Mucosa of descending colon (tissue), 3 donors: ENCODE results near the gene CEP250. TPM values are rescaled to one million over a fixed set of nuclear protein-coding genes. Genes with fewer than 3 reads are reported as not detected.
"Not testable (repeated sequence)": the region's sequence is repeated elsewhere in the genome, so short reads cannot be mapped to it uniquely, and the experiment has no call there.

Source experiments
- ATAC-seq: fragments of 200-7000 bp; cut with Tn5 transposase; one replicate; pipeline ENCODE4 v1.9.1; 2020; ENCODE audit warnings: mild to moderate bottlenecking, moderate library complexity
- DNase-seq, 3 donors: peaks; one replicate each; pipeline ENCODE4 v3.0.0-alpha.2; 2020
- H3K36me3 ChIP-seq: fragments of 200-600 bp; one replicate; pipeline ENCODE4 v1.8.0; 2021; ENCODE audit warnings: low read depth, mild to moderate bottlenecking
- H3K4me1 ChIP-seq: fragments of 200-600 bp; one replicate; pipeline ENCODE4 v1.8.0; 2021; ENCODE audit warnings: low read depth, mild to moderate bottlenecking
- H3K4me3 ChIP-seq: fragments of 200-600 bp; one replicate; pipeline ENCODE4 v1.8.0; 2021; ENCODE audit warnings: mild to moderate bottlenecking
- H3K9me3 ChIP-seq: fragments of 200-600 bp; one replicate; pipeline ENCODE4 v1.8.0; 2021; ENCODE audit warnings: mild to moderate bottlenecking
- intact Hi-C, 2 donors: fragments of 100-400 bp; cut with DNase I in 1 of 2; cut with micrococcal nuclease in 1 of 2; formaldehyde crosslinking; loops; one replicate each; pipeline versions ENCODE4 v1.11.0 to v1.11.1; 2022; cut with DNase I, micrococcal nuclease
- total RNA-seq, 3 donors: library from RNA; stranded (reverse); fragmentation: NEBNext Ultra II Directional in 2 of 3; extraction: Animal tissue kit (Norgen Biotek cat#: 25700) in 2 of 3; gene quantifications; one replicate each; pipeline versions ENCODE4 v1.2.1 to v1.2.4, GENCODE V29; 2021 to 2023
- TF ChIP-seq, protein P1 (sequence below): fragments of 200-600 bp; IDR thresholded peaks from one replicate; pipeline ENCODE4 v1.8.0; 2022; ENCODE audit warnings: antibody characterized with exemption, mild to moderate bottlenecking
- donor health status: DM: no; HTN: no; CAD: no; lungs with moderate emphysema.
- donor health status: DM: no; HTN: no; CAD: no.
- donor health status: DM: no; HTN: yes; CAD: no.

Gene CEP250
- total RNA-seq, 3 donors from 2014 or later = 18.1 to 37.8 (median 27.3) TPM

DNA sequence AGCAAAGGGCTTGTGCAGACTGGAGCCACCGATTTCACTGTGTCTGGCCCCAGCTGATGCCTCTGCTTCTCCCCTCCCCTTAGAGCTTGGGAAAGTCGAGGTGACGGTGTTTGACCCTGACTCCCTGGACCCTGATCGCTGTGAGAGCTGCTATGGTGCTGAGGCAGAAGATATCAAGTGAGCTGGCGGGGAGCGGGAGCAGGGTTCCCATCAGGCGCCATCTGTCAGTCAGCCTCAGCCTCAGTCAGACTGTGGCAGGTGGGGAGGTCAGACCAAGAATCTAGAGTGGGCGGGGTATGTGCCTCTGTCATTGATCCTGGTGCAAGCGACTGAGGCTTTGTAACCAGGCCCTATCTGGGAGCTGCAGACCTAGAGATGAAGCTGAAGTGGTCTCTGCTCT is 91.9 kb downstream of the CEP250 start:
- no peaks in the 10 kb centered on the region for H3K9me3 ChIP-seq

GRCh38 chr20:35551503-35551902 is 96.1 kb downstream of the CEP250 start:
- no peaks in the 10 kb centered on the region for H3K36me3 ChIP-seq
- no peaks in the 10 kb centered on the region for H3K9me3 ChIP-seq
- intact Hi-C loops = no loop called here
- no peak for ATAC-seq
- TF ChIP-seq, protein P1, sequence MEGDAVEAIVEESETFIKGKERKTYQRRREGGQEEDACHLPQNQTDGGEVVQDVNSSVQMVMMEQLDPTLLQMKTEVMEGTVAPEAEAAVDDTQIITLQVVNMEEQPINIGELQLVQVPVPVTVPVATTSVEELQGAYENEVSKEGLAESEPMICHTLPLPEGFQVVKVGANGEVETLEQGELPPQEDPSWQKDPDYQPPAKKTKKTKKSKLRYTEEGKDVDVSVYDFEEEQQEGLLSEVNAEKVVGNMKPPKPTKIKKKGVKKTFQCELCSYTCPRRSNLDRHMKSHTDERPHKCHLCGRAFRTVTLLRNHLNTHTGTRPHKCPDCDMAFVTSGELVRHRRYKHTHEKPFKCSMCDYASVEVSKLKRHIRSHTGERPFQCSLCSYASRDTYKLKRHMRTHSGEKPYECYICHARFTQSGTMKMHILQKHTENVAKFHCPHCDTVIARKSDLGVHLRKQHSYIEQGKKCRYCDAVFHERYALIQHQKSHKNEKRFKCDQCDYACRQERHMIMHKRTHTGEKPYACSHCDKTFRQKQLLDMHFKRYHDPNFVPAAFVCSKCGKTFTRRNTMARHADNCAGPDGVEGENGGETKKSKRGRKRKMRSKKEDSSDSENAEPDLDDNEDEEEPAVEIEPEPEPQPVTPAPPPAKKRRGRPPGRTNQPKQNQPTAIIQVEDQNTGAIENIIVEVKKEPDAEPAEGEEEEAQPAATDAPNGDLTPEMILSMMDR = no peak
- no peak overlapping the region for H3K4me3 ChIP-seq
- no peak for DNase-seq
- H3K4me1 ChIP-seq = no peaks in the 10 kb centered on the region

More for the DNA sequence above, 91.9 kb downstream of the CEP250 start:
- Histone ChIP-seq H3K36me3 (no peaks in the 10 kb centered on the region), H3K4me1 (no peaks in the 10 kb centered on the region), H3K4me3 (no peak overlapping the region)
- ATAC-seq (no peak), DNase-seq (no peak)
- TF ChIP-seq, protein P1 = no peak
- intact Hi-C loops = no loop called here

GRCh38 chr20:35552914-35553313 is 97.5 kb downstream of the CEP250 start:
- Histone ChIP-seq H3K4me1 (no peaks in the 10 kb centered on the region), H3K9me3 (no peaks in the 10 kb centered on the region), H3K36me3 (no peaks in the 10 kb centered on the region), H3K4me3 (no peak overlapping the region)
- DNase-seq (no peak), ATAC-seq (no peak)
- TF ChIP-seq, protein P1 = no peak
- intact Hi-C loops = no loop called here

- H3K4me3 ChIP-seq, DNase-seq, H3K9me3 ChIP-seq, H3K4me1 ChIP-seq, intact Hi-C loops, H3K36me3 ChIP-seq, ATAC-seq: not testable (repeated sequence)
Observed at GRCh38 chr20:35555461-35555860, 100.1 kb downstream of the CEP250 start.

DNA sequence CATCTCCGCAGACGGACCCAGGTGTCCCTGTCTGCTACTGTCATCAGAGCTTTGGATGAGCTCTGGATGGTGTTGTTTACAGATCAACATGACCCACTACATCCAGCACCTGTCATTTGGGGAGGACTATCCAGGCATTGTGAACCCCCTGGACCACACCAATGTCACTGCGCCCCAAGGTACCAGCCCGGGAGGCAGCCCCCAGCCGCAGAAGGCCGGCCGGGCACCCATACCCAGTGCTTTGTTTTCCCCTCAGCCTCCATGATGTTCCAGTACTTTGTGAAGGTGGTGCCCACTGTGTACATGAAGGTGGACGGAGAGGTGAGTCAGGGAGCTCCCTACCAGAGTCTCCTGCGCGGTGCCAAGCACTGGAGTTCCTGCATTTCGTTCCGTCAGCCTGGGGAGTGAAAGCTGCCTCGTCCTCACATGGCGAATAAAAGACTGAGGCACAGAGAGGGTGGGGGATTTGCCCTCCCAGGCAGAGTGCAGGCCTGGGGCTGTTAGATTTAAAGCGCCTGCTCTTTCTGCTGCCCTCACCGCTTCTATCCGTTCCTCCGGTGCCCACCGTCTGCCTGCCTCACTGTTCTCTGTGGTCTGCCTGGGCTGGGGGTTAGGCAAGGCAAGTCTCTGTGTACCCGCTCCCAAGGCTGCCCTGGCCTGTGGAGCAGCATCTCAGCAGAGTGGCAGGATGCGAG is 100.7 kb downstream of the CEP250 start:
- ATAC-seq (no peak), DNase-seq (no peak)
- H3K4me3 ChIP-seq = no peak overlapping the region
- intact Hi-C loops = no loop called here
- TF ChIP-seq, protein P1 = no peak
- no peaks in the 10 kb centered on the region for H3K9me3 ChIP-seq
- no peaks in the 10 kb centered on the region for H3K36me3 ChIP-seq
- peaks cover 3% of the 10 kb centered on the region for H3K4me1 ChIP-seq

- Histone ChIP-seq H3K4me3 (no peak overlapping the region), H3K36me3 (no peaks in the 10 kb centered on the region), H3K4me1 (peaks cover 3% of the 10 kb centered on the region), H3K9me3 (no peaks in the 10 kb centered on the region)
- intact Hi-C loops = no loop called here
- TF ChIP-seq, protein P1 = no peak
- no peak for DNase-seq
- no peak for ATAC-seq
Observed at GRCh38 chr20:35556871-35557270, 101.5 kb downstream of the CEP250 start.
